Jurkat, Clone E6-1 (cell line): ENCODE data around the gene PDE4B.

Experiments
- DNase-seq: peaks from one replicate; pipeline ENCODE4 v3.0.0-alpha.2; 2011; ENCODE audit warnings: low read depth, low spot score
- H3K4me3 ChIP-seq: 2 replicates; pipeline ENCODE4 v1.5.1; 2011; ENCODE audit warnings: mild to moderate bottlenecking, low read length, control low read depth, moderate library complexity

Gene PDE4B

DNA sequence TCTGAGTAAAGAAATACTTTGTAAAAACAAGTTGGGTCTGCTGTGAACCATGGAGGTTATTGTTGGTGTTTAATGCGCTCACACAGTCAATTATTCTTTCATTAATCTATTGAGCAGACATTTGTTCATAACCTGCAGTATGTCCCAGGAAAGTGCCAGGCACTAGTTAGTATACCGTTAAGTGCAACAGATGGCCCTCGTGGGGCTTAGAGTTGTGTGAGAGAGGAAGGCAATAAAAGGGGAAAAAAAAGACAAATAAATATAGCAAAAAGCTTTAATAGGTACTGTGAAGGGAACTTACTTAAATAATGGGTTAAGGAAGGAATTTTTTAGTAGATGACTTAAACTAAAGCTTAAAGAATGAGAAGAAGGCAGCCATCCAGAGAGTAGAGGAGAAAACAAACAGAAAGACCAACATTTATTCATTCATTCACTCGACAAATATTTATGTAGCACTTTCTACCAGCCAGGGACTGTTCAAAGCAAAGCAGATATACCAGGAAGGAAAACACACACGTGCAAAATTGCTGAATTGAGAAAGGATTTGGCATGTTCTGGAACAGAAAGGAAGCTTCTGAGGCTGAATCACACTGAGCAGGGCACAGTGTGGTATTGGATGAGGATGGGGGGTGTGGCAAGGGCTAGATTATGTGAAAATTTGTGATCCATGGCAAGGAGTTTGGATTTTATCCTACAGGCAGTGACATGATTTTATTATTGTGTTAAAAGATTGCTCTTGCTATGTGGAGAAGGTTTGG, 445.2 kb downstream of the PDE4B start:
- DNase-seq = no peak

DNA sequence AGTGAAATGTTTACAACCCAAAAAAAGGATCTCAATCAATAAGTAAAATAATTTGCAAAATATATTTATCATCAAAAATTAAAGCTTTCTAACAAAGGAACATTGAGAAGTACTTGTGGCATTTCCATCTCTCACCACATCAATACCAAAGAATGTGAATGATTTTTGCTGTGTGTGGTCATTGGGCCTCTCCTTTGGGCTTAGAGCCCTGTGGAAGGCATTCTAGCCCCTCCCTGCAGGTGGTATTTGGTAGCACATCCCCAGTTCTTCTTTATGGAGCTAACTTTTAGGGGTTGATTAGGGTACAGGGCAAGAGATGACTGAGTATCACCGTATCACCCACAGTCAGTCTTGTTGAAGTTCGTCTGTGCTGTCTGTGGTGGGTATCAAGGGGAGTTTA, 447.1 kb downstream of the PDE4B start:
- no peak for DNase-seq
- H3K4me3 ChIP-seq = no peak overlapping the region

More for the DNA sequence above, 445.2 kb downstream of the PDE4B start:
- H3K4me3 ChIP-seq = no peak overlapping the region

DNA sequence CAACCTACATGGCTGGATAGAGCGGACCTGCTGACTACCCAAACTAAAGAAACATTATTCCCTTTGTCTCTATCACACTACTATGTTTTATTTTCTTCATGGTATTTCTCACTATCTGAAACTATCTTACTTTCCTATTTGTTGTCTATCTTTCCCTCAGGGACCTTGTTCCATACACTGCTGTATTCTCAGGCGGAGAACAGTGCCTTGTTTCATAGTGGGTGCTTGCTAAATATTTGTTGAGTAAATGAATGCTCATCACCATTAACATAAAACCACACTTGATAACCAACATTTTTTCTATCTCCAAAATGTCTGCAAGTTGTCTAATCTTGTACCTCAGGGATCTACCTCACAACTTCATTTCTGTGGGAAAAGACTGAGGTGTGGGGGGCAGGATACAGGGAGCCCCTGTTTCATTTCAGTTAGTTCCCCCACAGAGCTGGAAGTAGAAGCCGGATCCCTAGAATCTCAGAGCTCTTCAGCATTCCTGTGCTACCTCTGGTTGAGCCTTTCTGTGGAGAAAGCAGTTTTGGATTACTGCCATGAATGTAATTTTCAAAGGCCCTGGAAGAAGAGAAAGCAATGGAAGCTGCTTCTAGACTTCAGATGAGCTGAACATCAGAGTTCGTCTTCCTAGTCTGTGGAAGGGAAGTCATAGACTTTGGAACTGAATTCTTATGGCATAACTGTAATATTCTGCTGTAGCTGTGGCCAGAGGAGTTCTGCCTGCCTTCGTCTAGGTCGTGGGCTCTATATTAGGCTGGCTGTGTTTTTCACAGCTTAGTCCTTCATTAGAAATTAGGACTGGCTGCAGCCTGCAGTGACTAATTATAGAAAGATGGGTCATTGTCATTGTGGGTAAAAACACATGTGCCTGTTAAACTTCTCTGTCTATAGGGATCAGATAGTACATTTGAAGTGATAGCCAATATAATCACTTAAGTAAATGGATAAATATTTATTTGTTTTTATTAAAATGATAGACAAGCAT, 448.1 kb downstream of the PDE4B start:
- H3K4me3 ChIP-seq = no peak overlapping the region
- DNase-seq = no peak

DNA sequence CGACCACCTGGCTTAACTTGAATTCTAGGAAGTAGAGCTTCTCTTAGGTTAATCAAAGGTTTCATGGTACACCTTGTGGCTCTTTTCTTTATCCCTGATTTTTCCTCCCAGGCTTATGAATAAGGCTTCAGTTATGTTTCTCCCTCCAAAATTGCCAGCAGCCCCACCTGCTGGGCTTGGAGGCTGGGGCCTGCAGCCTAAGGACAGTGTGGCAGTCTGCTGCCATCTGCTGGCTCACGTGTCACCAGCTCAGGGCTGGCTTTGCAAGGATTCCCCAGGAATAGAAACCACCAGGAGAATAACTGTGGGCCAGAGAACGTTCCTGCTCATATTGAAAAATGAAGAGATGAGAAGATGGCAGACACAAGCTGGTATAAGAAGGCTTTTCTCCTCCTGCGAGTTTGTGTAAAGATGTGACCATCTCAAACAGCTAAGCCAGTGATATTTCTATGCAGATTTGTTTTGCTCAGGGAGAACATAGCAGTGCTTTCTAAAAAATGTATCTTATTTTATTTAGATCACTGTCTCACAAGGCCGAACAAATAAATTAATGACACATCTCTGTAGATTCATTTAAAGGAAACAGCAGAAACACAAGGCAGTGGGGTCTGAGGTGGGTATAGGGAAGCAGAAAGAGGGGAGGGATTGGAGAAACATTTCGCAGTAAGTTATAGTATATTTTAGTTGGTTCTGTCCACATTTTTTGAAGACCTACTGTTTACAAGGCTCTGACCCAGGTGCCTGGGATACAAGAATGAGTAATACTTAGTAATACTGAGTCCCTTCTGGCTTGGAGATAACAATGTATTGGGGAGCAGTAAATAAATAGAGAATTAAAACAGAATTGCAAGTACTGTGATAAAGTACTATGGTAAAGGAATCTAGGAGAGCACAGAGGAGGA, 450.2 kb downstream of the PDE4B start:
- DNase-seq = peak; percentile 55
- no peak overlapping the region for H3K4me3 ChIP-seq

DNA sequence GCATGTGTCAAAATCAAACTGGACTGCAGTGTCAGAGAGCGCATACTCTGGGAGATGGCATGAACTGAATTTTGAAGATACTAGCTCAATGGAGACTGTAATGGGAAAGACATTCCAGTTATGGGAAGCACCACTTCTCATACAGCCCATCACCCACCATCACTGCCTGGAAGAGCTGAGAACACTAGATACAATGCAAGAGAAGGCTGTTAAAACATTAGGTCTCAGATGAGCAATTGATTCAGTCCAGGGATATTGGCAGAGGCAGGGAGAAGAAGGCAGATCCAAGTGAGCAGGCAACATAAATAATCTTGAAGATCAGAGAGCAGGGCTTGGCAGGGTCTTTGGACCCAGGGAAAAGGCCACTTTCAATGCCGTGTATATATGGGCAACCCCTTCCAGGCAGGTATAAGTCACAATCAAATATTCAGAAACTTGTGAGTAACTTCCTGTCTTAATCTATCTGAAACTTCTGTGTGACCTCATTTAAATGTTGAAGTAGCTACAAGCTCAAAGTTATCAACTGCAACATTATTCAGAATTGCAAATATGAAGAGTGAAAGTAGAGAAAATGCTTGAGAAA, 450.9 kb downstream of the PDE4B start:
- no peak for DNase-seq
- no peak overlapping the region for H3K4me3 ChIP-seq

DNA sequence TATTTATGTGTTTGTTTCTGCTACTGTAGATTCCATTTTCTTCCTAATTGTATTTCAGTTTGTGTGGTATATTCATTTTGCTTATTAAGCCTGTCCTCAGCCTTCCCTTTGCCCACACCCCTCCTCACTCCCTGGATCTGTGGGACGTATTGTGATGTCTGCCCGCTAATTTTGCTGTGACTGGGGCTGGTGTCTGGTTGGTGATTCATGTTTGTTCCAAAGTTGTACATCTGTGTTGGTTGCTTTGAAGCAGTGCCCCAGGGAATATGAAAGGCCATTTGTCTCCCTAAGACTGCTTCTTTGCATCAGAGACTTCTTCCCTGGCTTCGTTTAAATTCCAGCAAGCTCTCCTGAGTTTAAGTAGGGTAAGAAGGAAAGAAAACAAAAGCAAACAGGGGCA, 451.7 kb downstream of the PDE4B start:
- no peak overlapping the region for H3K4me3 ChIP-seq
- DNase-seq = no peak

DNA sequence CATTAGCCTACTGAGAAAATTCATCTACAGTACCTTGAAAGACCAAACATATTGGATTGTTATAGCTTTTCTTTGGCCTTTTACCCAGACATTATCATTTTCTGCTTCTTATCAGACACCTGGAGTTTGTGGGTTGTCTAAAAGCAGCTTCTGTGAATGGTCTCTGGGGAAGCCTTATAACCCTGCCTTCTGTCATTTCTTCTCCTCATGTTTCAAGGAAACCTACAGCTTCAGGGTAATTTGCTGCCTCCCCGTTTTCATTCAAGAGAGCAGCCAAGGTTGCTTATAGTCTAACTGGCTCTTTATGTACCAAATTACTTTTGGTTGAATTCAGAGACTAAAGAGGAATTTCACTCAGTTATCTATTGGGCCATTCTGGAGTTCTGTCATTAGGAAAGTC, 453.0 kb downstream of the PDE4B start:
- H3K4me3 ChIP-seq = no peak overlapping the region
- no peak for DNase-seq

DNA sequence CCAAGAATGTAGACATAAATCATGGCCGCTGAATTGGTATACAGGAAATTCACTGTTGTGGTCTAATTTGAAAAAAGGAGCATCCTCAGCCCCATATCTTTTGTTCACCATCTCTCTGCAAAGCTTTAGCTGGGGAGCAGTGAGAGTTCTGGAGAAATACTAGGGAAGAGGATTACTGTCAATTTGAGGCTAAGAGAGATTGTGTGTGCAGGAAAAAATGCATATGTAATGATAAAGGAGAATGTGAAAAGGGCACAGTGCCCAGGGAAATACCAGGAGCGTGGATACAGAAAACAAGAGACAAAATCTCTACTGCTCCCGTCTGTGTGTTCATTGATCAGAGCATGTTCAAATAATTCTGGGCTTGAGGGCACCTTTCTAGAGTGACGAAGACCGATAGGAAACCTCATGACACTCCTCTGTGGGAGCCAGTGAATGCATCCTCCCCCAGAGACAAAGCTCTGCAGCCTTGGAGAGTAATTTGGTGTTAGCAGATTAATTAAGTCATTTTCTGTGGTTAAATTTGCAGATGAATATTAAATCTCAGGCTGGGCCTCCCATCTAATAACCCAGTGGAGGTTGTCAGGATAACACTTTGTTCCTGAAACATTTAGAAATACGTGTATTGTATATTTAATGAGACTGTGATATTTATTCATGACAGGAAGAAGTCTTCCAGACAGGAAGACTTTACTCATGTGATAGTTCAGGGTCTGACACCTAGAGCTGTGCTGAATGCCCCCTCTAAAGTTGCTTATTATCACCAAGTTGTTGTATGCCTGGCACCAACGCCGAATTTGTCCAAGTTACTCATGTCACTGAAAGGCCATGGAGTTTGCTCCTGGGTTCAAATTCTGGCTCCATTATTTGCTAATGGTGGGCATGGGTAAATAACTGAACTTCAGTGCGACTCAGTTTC, 453.9 kb downstream of the PDE4B start:
- DNase-seq = no peak
- H3K4me3 ChIP-seq = no peak overlapping the region

DNA sequence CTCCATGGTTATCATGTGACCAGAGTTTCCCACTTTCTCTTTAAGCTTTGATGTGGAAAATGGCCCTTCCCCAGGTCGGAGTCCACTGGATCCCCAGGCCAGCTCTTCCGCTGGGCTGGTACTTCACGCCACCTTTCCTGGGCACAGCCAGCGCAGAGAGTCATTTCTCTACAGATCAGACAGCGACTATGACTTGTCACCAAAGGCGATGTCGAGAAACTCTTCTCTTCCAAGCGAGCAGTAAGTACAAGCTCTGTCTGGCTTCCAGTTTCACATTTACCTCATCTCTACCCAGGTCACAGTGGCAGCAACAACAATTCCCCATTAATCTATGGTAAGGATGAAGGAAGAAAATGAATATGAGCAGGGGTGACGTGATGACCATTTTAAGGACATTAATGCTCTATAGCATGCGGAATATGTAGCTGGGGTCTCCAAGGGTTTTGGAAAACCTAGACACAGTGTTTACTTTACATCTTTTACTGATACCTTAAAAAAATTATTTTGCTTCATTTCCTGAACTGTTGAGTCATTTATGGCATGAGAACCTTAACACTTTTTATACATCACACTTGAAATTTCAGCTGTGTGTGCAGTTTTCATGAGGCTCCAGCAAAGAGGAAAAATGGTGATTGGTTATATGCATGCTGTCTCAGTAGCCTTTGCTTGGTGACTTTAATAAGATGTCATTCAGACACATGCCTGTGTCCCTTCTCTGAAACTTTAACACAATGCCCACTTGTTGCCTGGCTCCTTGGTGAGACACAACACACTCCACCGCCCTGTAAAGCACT, 454.9 kb downstream of the PDE4B start:
- no peak for DNase-seq
- no peak overlapping the region for H3K4me3 ChIP-seq

DNA sequence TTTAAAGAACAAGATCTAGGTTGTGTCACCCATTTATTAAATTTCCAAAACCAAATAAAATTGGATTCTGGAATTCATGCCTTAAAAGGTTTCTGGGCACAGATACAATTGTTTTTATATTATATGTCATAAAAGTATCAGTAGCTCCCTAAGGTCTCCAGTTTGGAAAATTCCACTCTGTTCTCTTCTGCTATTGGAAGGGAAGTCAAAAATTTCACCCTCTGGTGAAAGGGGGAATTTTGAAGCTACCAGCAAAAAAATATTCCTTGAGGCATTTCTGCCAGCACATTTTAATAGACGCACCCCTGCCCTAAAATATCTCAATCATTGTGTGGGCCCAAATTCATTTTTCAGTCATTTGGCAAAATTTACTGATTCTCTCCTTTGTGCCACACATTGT, 455.6 kb downstream of the PDE4B start:
- DNase-seq = no peak
- no peak overlapping the region for H3K4me3 ChIP-seq

DNA sequence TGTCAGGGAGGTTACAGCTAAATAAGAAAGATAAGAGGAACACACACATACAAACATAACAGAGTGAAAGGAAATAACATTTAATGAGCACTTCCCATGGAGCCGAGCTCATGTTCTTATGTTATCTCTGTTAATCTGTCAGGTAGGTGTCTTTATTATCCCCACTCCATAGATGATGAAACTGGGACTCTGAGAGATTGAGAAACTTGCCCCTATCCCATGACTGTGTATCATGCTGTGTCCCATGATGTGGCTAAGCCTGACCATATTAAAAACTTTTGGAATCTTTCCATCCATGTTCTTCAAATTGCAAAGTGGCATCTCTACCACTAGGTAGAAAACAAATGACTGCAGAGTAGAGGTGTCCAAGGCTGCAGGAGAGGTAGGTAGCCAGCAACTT, 456.1 kb downstream of the PDE4B start:
- no peak overlapping the region for H3K4me3 ChIP-seq
- DNase-seq = no peak

DNA sequence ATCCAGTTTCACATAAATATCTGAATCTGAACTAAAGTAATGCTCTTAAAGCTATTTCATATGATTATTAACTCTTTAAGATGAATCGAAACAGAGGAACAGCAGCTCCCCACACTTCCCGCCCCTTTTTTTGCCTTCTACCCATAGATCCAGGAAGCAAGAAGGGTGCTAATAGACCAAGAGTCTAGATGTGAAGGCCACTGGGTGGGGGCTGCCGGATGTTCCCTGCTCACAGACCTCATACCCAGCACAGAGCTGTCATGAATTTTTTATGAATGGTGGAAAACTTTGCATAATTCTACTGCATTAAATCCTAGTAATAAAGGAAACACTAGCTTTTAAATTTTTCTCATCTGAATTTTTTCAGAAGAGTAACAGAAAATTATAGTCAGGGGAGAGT, 457.4 kb downstream of the PDE4B start:
- H3K4me3 ChIP-seq = no peak overlapping the region
- DNase-seq = no peak

DNA sequence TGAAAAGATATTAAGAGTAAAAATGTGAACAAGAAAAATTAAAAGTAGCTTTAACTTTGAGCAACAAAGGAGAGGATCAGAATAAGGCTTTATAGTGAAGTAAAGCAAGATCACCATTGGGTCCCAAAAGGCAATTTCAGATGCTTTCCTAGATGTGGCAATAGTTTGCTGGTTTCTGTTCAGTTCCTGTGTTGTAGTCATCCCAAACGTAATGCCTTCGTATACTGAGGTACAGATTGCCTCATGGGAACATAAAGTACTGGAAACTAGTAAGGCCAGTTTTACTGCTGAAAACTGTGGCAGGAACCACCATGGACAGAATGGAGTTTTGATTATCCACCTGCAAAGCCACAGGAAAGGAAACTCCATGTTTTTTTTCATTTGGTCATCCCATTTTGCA, 457.8 kb downstream of the PDE4B start:
- DNase-seq = no peak
- H3K4me3 ChIP-seq = no peak overlapping the region

DNA sequence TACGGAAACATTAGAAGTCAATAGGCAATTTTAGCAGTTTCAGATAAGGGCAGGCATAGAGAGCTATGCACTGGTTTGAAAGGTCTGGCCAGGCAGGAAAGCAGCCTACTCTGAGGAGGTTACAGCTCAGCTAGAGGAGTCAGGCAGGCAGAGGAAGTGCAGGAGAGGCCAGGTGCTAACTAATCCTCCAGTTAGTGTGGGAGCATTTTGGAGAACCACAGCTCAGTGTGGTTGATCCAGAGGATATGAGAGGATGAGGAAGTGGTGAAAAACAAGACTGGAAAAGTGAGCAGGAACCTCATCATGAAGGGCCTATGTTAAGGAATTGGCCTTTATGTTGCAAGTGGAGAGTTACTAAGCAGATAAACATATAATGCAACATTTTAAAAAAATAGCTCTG, 458.9 kb downstream of the PDE4B start:
- no peak for DNase-seq
- H3K4me3 ChIP-seq = no peak overlapping the region

DNA sequence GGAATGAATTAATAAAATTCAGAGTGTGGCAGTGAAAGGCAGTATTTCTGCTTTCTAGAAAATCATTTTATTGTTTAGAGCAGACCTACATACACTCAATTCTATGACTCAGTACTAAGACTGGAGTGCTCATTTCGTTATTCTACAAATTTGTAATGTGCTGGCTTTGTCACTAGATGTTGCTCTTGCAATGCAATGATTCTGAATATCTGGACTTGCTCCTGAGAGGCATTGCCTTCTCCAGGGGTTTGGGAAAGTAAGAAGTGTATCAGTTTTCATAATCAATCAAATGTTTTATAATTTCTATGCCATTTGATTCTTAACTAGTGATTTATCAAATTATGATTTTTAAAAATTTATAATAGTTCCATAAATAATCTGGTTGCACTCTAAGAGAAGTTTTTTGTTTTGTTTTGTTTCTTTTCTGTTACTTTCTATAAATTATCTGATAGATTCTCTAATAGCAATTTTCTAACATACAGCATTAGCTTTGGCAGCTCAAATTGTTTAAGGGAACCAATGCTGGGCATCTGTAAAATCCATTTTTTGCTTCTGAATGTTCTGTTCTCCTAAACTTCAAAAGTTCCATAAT, 460.7 kb downstream of the PDE4B start:
- no peak overlapping the region for H3K4me3 ChIP-seq
- no peak for DNase-seq

DNA sequence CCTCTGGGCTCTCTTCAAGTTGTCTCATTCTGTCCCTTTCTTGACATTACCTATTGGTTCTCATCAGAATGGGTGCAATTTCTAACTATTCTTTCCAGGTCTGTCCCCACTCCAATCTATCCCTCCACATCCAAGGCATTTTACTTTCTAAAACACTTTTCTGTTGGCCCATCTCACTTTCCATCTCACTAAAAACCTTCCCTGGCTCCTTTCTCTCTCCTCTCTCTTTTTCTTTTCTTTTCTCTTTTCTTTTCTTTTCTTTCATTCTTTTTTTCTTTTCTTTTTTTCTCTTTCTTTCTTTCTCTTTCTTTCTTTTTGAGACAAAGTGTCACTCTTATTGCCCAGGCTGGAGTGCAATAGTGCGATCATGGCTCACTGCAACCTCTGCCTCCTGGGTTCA, 462.1 kb downstream of the PDE4B start:
- no peak for DNase-seq
- H3K4me3 ChIP-seq = no peak overlapping the region
